Measurements from ENCODE around the gene CIDEC. TPM values are rescaled to one million over a fixed set of nuclear protein-coding genes. Genes with fewer than 3 reads are reported as not detected.
A peak's percentile ranks its signal among the peaks of the same experiment; 100 is the strongest.

Gene CIDEC
- total RNA-seq, 4 donors from 2014 or later, result 12.5 to 34.7 (median 26.1) TPM

GRCh38 chr3:9916346-9916733, 36.3 kb upstream of the CIDEC start:
- no peak for DNase-seq (ENCODE audit: low spot score in 2 of 2)
- Histone ChIP-seq H3K27ac (peak overlapping the region; percentile 92), H3K4me1 (peaks cover 63% of the 10 kb centered on the region), H3K4me3 (peak overlapping the region; percentile 62), H3K36me3 (peaks cover 4% of the 10 kb centered on the region), H3K27me3 (no peaks in the 10 kb centered on the region), H3K9me3 (no peaks in the 10 kb centered on the region)
- TF ChIP-seq CTCF (IDR thresholded peaks at IDR 0.05), result no peak
- TF ChIP-seq EP300 (IDR thresholded peaks at IDR 0.05), result no peak
- no peak for TF ChIP-seq POLR2AphosphoS5 (IDR thresholded peaks at IDR 0.05)
- no peak for TF ChIP-seq POLR2A (IDR thresholded peaks at IDR 0.05)
- WGBS, result 27% methylated on average over 5 of the region's 7 CpGs

GRCh38 chr3:9915254-9916141, 35.4 kb upstream of the CIDEC start:
- WGBS, result 23% methylated on average over 23 of the region's 99 CpGs
- Histone ChIP-seq H3K4me3 (peak overlapping the region; percentile 62), H3K27ac (peak overlapping the region; percentile 92), H3K4me1 (peaks cover 63% of the 10 kb centered on the region), H3K27me3 (no peaks in the 10 kb centered on the region), H3K9me3 (no peaks in the 10 kb centered on the region), H3K36me3 (peaks cover 12% of the 10 kb centered on the region)
- peak; percentile 83 to 88 for DNase-seq (ENCODE audit: low spot score in 2 of 2)
- no peak for TF ChIP-seq EP300 (IDR thresholded peaks at IDR 0.05)
- TF ChIP-seq CTCF (IDR thresholded peaks at IDR 0.05), result peak in 1 of 2 donors; percentile 42
- TF ChIP-seq POLR2AphosphoS5 (IDR thresholded peaks at IDR 0.05), result no peak
- no peak for TF ChIP-seq POLR2A (IDR thresholded peaks at IDR 0.05)

- Histone ChIP-seq H3K36me3 (peaks cover 17% of the 10 kb centered on the region), H3K4me3 (peak overlapping the region; percentile 62), H3K27me3 (no peaks in the 10 kb centered on the region), H3K27ac (peak overlapping the region; percentile 92), H3K4me1 (peaks cover 63% of the 10 kb centered on the region), H3K9me3 (no peaks in the 10 kb centered on the region)
- no peak for TF ChIP-seq EP300 (IDR thresholded peaks at IDR 0.05)
- TF ChIP-seq POLR2A (IDR thresholded peaks at IDR 0.05), result no peak
- no peak for TF ChIP-seq POLR2AphosphoS5 (IDR thresholded peaks at IDR 0.05)
- no peak for TF ChIP-seq CTCF (IDR thresholded peaks at IDR 0.05)
- WGBS, result 34% methylated on average over 6 of the region's 15 CpGs
- DNase-seq (ENCODE audit: low spot score in 2 of 2), result no peak
Measured at GRCh38 chr3:9914559-9915253, 34.7 kb upstream of the CIDEC start.

- no peak for DNase-seq (ENCODE audit: low spot score in 2 of 2)
- Histone ChIP-seq H3K36me3 (peaks cover 22% of the 10 kb centered on the region), H3K4me1 (peaks cover 63% of the 10 kb centered on the region), H3K27me3 (no peaks in the 10 kb centered on the region), H3K27ac (peak overlapping the region; percentile 92), H3K9me3 (no peaks in the 10 kb centered on the region), H3K4me3 (no peak overlapping the region)
- TF ChIP-seq CTCF (IDR thresholded peaks at IDR 0.05) (no peak), EP300 (IDR thresholded peaks at IDR 0.05) (no peak), POLR2A (IDR thresholded peaks at IDR 0.05) (no peak), POLR2AphosphoS5 (IDR thresholded peaks at IDR 0.05) (no peak)
- no CpG with 5 or more reads among the region's 1 CpG for WGBS
Measured at GRCh38 chr3:9914011-9914410, 34.0 kb upstream of the CIDEC start.

- Histone ChIP-seq H3K27ac (peak overlapping the region; percentile 92), H3K4me1 (peaks cover 66% of the 10 kb centered on the region), H3K36me3 (peaks cover 26% of the 10 kb centered on the region), H3K9me3 (no peaks in the 10 kb centered on the region), H3K4me3 (no peak overlapping the region), H3K27me3 (no peaks in the 10 kb centered on the region)
- no peak for TF ChIP-seq POLR2AphosphoS5 (IDR thresholded peaks at IDR 0.05)
- no peak for TF ChIP-seq POLR2A (IDR thresholded peaks at IDR 0.05)
- TF ChIP-seq CTCF (IDR thresholded peaks at IDR 0.05), result no peak
- no peak for TF ChIP-seq EP300 (IDR thresholded peaks at IDR 0.05)
- WGBS, result 55% methylated on average over 5 of the region's 5 CpGs
- peak; percentile 75 to 84 for DNase-seq (ENCODE audit: low spot score in 2 of 2)
Measured at GRCh38 chr3:9913601-9914000, 33.5 kb upstream of the CIDEC start.
